Kidney (tissue), 14 donors: ENCODE results near the gene SLC6A2. TPM values are rescaled to one million over a fixed set of nuclear protein-coding genes. Genes with fewer than 3 reads are reported as not detected.

Experiments used
- DNase-seq, 5 donors: peaks; one replicate each; pipeline ENCODE4 v3.0.0-alpha.2; 2013 to 2020
- FAIRE-seq: peaks from 2 replicates; lab custom pipeline; 2012; peaks lifted over from hg19 to GRCh38; lab: Jason Lieb, UNC
- H3K27ac ChIP-seq, 2 donors: one replicate each; pipeline ENCODE4 v1.7.0; 2013; ENCODE audit warnings: low read depth in 2 of 2, low read length in 2 of 2, inconsistent platforms in 1 of 2
- H3K27me3 ChIP-seq: one replicate; pipeline ENCODE4 v1.7.1; 2013; ENCODE audit warnings: low read length, inconsistent platforms; ENCODE audit not compliant: control insufficient read depth, insufficient read depth
- H3K36me3 ChIP-seq, 3 donors: one replicate each; pipeline versions ENCODE4 v1.7.0 to v1.7.1; 2013; ENCODE audit warnings: low read length in 3 of 3, control low read depth in 1 of 3, inconsistent platforms in 1 of 3; ENCODE audit not compliant: insufficient read depth in 3 of 3, control insufficient read depth in 2 of 3
- H3K4me1 ChIP-seq, 3 donors: one replicate each; pipeline versions ENCODE4 v1.7.0 to v1.7.1; 2013; ENCODE audit warnings: low read length in 3 of 3, inconsistent platforms in 1 of 3, low read depth in 1 of 3; ENCODE audit not compliant: control insufficient read depth in 2 of 3, insufficient read depth in 2 of 3
- H3K4me3 ChIP-seq, 3 donors: one replicate each; pipeline versions ENCODE4 v1.7.0 to v1.8.1; 2013; ENCODE audit warnings: low read length in 3 of 3, control low read depth in 1 of 3, inconsistent platforms in 1 of 3
- H3K9ac ChIP-seq, 3 donors: one replicate each; pipeline versions ENCODE4 v1.7.0 to v1.7.1; 2013; ENCODE audit warnings: low read length in 3 of 3, control low read depth in 1 of 3, inconsistent platforms in 1 of 3
- H3K9me3 ChIP-seq, 3 donors: one replicate each; pipeline versions ENCODE4 v1.7.0 to v1.7.1; 2013; ENCODE audit warnings: low read length in 3 of 3, control low read depth in 1 of 3, inconsistent platforms in 1 of 3; ENCODE audit not compliant: control insufficient read depth in 2 of 3, insufficient read depth in 1 of 3
- CTCF ChIP-seq: IDR thresholded peaks from 3 replicates; pipeline ENCODE4 v1.5.1; 2012; ENCODE audit warnings: mild to moderate bottlenecking, moderate library complexity, borderline replicate concordance; ENCODE audit not compliant: insufficient read depth; ENCODE audit errors: extremely low read depth
- intact Hi-C: fragments of 100-400 bp; cut with DNase I; formaldehyde crosslinking; loops from one replicate; pipeline ENCODE4 v1.11.1; 2022
- polyA plus RNA-seq: library from polyadenylated mRNA; stranded (reverse); fragments of 350-450 nt; fragmentation: Illumina TruSeq; extraction: RNeasy Lipid Tissue Mini Kit (QIAGEN cat#74804); gene quantifications from one replicate; pipeline ENCODE4 v1.2.3, GENCODE V29; 2014; ENCODE audit warnings: low read depth, low replicate concordance; ENCODE audit not compliant: insufficient read depth
- total RNA-seq: library from RNA; stranded (reverse); fragmentation: NEBNext Ultra II Directional; extraction: Animal tissue kit (Norgen Biotek cat#: 25700); gene quantifications from one replicate; pipeline ENCODE4 v1.2.1, GENCODE V29; 2021
- donor health status: control.
- donor health status: control.
- donor health status: control.
- donor health status: control.
- donor health status: control.
- donor health status: DM: yes; HTN: yes; CAD: no.
- donor health status: Normal renal cell carcinoma (clear cell type).

Gene SLC6A2
- total and polyA plus RNA-seq, 2 donors from 2014 or later, result 0.09 to 0.73 TPM

- H3K9me3 ChIP-seq, result no peaks in the 10 kb centered on the region
- H3K27ac ChIP-seq, result no peak overlapping the region
- intact Hi-C loops, result no loop called here
- peaks cover under 1% of the 10 kb centered on the region for H3K27me3 ChIP-seq
- TF ChIP-seq CTCF, result no peak
- no peaks in the 10 kb centered on the region for H3K4me1 ChIP-seq
- FAIRE-seq (no peak), DNase-seq (no peak)
- H3K36me3 ChIP-seq, result no peaks in the 10 kb centered on the region
- H3K4me3 ChIP-seq, result no peak overlapping the region
- no peak overlapping the region for H3K9ac ChIP-seq
Observed at GRCh38 chr16:55645986-55646385, 9.8 kb upstream of the SLC6A2 start.

DNA sequence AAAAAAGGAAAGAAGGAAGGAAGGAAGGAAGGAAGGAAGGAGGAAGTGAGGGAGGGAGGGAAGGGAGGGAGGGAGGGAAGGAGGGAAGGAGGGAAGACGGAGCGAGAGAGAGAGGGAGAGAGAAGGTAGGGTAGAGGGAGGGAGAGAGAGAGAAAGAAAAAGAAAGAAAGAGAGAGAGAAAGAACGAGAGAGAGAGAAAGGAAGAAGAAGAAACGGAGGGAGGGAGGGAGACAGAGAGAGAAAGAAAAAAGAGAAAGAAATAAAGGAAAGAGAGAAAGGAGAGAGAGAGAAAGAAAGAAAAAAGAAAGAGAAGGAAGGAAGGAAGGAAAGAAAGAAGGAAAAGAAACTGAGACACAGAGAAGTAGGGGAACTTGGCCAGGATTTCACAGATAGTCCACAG, 8.4 kb upstream of the SLC6A2 start:
- H3K9ac ChIP-seq, result no peak overlapping the region
- H3K4me3 ChIP-seq, result no peak overlapping the region
- no peak overlapping the region for H3K27ac ChIP-seq
- no peaks in the 10 kb centered on the region for H3K4me1 ChIP-seq
- no peaks in the 10 kb centered on the region for H3K36me3 ChIP-seq
- intact Hi-C loops, result no loop called here
- TF ChIP-seq CTCF, result no peak
- FAIRE-seq (no peak), DNase-seq (no peak)
- peaks cover 2% of the 10 kb centered on the region for H3K27me3 ChIP-seq
- H3K9me3 ChIP-seq, result no peaks in the 10 kb centered on the region

DNA sequence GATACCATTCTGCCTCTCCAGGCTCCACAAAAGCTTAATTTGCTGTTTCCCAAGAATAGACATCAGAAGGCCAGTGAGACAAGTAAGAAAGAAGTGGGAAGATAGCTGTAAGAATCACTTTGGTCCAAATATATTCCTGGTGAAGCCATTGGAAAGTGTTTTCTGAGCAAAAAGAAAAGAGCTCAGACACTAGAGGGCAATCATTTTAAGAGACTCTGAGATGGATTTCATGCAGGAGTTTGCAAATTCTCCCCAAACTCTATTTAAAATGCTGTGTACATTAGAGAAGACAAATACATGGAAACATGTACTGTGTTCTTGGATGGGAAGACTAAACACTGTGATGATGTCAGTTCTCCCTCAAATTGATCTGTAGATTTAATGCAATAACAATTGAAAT, 8.0 kb upstream of the SLC6A2 start:
- Histone ChIP-seq H3K4me3 (no peak overlapping the region), H3K27me3 (peaks cover 4% of the 10 kb centered on the region), H3K4me1 (no peaks in the 10 kb centered on the region), H3K27ac (no peak overlapping the region), H3K9me3 (no peaks in the 10 kb centered on the region), H3K9ac (no peak overlapping the region), H3K36me3 (no peaks in the 10 kb centered on the region)
- TF ChIP-seq CTCF, result no peak
- FAIRE-seq (no peak), DNase-seq (no peak)
- intact Hi-C loops, result no loop called here
